Stimulated activated CD4-positive, alpha-beta T cell treated with anti-CD3 and anti-CD28 coated beads, Interleukin-1b, Interleukin-23, amount 100 ng/mL, for 48 hours (primary cell): ENCODE measurements around the gene GPR63.

Experiments used
- DNase-seq: peaks from one replicate; pipeline ENCODE4 v3.0.0-alpha.2; 2020

The GPR63 gene

DNA sequence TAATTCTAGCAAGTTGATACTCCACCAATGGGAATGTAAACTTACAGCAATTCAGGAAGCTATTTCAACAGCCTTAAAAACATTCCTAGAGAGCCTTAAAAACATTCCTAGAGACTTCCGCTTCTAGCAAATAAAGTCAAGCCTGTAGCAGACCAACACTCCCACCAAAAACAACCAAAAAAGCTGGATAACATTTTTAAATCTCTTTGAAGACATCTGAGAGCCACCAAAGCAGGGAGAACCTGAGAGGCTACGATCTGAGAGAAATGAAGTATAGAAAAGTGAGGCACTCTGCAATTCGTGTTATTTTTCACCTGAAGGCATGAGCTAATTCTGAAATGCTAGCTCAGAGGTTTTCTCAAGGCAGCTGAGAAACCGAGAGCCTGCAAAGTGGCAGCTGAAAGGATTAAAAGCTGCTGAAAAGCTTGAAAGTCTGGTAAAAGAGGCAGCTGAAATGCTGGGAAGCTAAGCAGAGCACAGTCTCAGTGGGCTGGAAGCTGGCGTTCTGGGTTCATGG, 20.9 kb downstream of the GPR63 start:
- no peak for DNase-seq

- DNase-seq: no peak
Measured at GRCh38 chr6:96814625-96815024, 22.7 kb downstream of the GPR63 start.

- no peak for DNase-seq
Measured at GRCh38 chr6:96812077-96812703, 25.1 kb downstream of the GPR63 start.

DNA sequence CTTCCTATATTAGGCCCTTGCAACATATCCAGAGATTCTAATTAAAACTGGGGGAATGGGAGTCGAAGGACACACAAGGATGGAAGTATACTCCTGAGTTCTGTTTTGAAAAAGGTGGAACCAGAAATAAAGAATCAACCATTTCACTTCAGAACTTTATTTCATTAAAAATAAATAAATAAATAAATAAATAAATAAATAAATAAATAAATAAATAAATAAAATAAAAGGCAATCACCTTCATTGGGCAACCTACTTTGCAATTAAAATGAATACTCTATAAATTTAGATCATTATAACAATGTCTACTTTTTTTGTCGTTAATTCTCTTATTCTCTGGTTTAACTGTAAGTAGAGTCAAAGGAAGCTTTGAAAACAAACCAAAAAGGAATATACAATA, 25.6 kb downstream of the GPR63 start:
- DNase-seq: no peak

- DNase-seq: no peak
Measured at GRCh38 chr6:96811136-96811535, 26.1 kb downstream of the GPR63 start.

GRCh38 chr6:96809119-96809518, 28.2 kb downstream of the GPR63 start:
- no peak for DNase-seq

DNA sequence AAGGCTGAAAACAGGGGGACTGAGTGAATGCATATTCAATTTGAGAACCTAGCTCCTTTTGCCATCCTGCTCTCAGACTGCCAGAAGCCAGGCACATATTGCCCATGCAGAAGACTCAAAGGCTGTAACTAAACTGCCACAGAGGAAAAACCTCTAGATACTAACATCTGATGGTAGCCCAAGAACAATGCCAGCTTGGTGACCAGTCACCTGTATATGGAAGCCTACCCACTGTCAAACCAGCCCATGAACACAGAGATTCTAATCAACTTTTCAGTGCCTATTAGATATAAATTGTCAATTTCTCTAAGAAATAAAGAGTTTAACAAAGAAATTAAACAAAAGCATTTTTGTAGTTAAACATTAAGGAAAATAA, 34.2 kb downstream of the GPR63 start:
- DNase-seq: no peak

DNA sequence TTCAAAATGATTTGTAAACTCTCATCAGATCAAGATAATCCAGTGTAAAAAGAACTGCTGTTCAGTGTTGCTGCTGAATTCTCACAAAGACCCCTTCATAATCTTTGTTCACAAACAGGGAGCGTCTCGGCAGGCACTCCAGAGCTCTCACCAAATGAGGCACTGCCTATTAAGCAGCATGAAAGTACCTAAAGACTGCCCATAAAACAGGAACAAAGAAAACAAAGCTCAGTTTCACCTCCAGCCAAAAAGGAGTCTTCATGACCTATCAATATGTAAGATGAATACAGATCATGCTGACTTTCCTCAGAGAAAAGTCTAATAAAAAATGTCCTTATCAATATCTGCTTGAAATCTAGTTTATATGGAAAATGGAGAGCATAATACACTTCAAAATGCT, 41.8 kb downstream of the GPR63 start:
- DNase-seq: no peak

DNA sequence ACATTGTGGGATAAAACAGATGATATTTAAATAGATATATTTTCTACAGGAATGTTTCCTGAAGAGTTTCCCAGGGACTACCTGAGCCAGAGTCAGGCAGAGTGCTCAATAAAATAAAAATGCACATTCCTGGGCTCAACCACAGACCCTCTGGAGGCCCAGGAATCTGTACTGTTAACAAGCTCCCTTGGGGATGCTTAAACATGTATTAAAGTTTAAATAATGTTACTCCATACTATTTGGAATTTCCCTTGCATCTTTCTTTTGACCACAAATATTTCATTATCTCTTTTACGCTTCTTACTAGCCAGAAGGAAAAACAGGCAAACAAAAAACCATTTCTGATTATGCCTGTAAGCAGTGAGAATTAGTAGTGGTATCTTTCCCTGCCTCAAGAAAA, 42.3 kb downstream of the GPR63 start:
- DNase-seq: no peak

DNA sequence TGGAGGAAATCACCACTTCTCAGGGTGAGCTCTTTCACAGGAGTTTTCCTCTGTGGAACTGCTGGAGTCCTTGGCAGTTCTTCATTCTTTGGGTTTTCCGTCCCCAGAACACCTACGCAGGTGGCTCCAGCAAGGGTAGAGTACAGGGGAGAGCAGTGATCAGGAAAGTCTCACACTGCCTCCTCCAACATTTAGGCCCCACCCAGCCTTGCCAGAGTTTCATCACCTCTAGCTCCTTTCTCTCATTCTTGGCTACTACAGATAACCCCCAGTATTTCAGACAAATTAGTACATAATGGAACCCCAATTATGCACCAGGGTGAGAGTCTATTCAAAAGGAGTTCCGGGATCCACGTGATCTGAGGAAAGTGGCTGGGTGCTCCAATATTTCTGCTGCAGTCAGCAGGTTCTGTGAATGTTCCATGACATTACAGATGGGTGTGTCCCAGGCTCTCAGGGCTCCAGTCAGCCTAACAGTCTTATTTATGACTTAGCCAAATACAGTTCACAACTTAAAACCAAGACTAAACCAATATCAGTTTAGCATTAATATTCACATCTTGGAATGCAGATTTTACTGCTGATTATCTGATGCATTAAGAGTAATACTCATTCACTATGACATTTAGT, 44.6 kb downstream of the GPR63 start:
- DNase-seq: no peak

DNA sequence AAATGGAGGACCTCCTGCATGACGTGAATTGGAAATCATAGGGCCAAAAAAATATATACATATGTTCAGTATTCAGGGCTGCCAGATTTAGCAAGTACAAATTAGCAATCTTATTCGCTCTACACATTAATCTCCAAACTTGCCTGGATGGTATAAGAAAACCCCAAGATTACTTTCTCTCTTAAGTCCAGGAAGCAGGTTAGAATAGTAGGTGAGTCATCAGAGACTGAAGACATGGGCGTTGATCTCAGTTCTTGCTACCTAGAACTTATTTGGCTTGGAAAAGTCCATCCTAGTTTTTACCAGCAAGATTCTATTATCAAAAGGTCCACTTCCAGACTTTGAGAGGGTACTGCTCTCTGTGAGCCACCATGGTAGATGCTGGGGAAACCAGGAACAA, 47.4 kb downstream of the GPR63 start:
- DNase-seq: no peak

- DNase-seq: no peak
Measured at GRCh38 chr6:96787846-96788580, 49.3 kb downstream of the GPR63 start.

DNA sequence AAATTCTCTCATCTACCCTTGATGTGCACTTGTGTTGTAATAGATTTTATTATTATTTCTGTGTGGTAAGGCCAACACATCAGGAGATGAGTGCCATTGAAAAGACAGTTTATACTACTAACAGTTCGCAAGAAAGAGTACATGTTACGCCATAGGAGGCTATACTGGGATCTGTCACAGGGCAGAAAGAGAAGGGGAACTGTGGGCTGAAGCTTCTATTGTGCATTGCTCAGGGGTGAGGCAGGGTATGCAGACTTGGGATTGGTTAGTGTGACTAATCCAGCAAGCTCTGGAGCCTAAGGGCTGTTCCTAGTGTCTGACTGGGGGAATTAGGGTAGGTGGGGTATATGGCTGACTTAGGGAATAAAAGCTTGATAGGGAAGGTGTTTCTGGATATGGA, 50.9 kb downstream of the GPR63 start:
- DNase-seq: no peak

DNA sequence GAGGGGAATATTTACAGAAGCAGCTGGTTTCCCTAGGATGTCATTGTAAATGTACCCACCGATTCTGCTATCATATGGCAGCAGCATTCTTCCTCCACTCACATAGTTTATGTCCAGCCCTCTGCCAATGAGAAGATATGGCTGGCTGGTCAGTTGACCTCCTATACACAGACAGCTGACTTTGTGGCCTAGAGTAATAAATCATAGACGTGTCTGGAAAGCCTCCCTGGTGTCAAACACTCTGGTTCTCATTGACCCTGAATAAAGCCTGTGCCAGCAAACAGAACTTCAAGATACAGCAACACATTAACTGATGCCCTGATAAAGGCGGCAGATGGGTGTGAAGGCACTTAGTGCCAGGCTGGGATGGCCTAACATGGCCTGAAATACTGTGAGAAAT, 52.6 kb downstream of the GPR63 start:
- DNase-seq: no peak

DNA sequence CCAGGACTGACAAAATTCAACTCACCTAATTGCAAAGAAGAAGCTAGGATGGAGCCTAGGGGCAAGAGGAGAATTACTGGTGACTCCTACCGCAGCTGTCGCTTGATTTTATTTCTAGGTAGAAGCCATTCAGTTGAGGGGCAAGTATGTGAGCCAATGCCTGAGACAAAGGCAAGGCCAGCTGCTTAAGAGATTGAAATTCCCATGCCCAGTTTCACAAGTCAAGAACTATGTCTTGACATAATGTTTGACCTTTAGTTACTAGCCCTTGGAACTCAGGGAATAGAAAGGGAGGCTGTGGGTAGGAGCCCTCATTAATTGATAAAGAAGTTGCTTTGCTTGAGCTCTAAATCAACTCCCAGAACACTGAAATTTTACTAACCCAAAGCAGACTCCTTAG, 54.0 kb downstream of the GPR63 start:
- DNase-seq: no peak

DNA sequence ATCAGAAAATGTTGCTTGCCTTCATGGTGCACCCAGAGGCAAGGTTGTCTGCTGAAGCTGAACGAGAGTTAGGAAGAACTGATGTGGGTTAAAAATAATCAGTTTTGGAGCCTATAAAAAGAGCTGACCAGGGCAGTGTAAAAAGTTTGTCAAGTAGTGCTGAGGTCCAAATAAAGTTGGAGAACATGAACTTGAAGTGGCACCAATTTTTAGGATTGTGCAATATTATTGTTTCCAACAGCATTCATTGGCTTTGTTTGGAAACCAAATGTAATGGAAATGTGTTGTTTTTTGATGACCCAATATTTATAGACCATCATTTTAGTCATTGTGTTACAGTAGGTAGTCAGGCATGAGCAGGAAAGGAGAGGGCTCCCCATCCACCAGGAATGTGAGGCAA, 55.7 kb downstream of the GPR63 start:
- DNase-seq: no peak

DNA sequence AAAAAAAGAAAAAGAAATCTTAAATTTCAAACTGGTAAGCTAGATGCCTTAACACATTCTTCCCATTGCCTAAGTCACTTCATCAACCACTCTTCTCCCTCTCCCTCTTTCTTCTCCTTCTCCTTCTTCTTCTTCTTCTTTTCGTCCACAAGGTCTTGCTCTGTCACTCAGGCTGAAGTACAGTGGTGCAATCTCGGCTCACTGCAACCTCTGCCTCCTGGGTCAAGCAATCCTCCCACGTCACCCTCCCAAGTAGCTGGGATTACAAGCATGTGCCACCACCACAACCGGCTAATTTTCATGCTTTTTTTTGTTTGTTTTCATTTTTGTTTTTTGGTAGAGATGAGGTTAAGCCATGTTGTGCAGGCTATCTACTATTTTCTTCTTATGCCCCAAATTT, 60.2 kb downstream of the GPR63 start:
- no peak for DNase-seq

- DNase-seq: no peak
Measured at GRCh38 chr6:96775727-96776400, 61.4 kb downstream of the GPR63 start.

DNA sequence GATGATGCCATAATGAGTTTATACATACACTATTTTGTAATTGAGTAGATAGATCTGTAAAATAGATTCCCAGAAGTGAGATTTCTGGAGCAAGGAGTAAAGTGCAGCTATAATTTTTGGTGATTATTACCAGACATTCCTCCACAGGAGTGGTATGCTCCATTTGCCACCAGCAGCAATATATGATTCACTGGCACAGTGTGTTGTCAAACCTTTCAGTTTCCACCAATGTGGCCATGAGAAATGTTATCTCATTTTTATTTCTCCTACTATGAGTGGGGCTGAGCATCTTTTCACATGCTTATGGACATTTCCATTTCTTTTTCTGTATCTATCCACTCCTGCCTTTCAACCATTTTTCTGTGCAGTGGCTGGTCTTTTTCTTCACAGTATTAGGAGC, 70.5 kb downstream of the GPR63 start:
- no peak for DNase-seq

GRCh38 chr6:96762599-96762998, 74.7 kb downstream of the GPR63 start:
- no peak for DNase-seq

DNA sequence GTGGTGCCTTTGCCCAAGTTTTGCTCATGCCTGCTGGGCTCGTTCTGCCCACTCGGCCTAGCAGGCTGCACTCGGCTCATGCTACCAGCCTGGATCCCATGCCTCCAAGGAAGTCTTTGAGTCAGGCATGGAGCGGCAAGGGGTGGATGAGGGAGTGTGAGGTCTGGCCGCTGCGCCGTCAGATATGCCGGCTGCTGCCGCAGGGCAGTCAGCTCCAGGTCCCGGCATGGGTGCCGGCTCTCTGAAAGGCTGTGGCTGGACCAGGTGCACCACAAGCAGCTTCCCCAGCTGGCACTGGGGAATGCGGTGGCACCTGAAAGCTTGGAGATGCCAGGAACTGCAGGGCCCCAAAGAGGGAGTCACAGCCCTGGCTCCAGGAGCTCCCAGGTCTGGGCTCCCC, 75.5 kb downstream of the GPR63 start:
- DNase-seq: no peak

DNA sequence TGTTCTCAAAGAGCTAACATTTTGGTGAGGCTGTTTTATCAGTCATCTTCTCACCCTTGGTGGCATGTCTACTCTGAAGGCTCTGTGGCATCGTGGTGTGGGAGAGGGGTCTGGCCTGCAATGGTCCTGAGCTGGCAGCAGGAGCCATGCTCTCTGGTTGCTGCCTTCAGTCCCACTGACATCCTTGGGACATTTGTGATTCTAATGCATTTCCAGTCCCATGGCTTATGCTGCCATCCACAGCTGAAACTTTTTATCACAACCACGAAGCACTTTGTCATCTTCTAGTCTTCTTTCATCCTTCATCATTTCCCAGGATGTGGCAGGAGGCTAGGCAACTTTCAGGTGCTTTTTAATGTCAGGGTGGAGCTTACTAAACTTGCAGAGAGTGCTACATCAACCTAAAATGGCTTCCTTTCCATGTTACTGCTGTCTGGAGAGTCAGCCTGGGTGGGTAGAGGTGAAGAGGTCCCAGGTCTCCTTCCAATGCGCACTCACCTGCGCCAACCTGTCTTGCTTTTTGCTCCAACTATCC, 77.1 kb downstream of the GPR63 start:
- DNase-seq: no peak

DNA sequence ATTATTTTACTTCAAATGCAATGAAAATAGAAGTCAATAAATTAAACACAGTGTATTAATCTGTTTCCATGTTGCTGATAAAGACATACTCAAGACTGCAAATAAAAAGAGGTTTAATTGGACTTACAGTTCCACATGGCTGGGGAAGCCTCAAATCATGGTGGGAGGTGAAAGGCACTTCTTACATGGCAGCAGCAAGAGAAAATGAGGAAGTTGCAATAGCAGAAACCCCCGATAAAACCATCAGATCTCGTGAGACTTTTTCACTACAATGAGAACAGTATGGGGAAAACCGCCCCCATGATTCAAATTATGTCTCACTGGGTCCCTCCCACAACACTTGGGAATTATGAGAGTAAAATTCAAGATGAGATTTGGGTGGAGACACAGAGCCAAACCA, 82.2 kb downstream of the GPR63 start:
- DNase-seq: no peak

- DNase-seq: no peak
Measured at GRCh38 chr6:96749891-96750290, 87.4 kb downstream of the GPR63 start.
